Smooth muscle cell (in vitro differentiated cells): ENCODE measurements around the gene CARD16. TPM values are rescaled to one million over a fixed set of nuclear protein-coding genes. Genes with fewer than 3 reads are reported as not detected.

ENCODE experiments used
- DNase-seq: peaks from one replicate; lab custom pipeline; 2025; ENCODE audit not compliant: unreplicated experiment; lab: John Stamatoyannopoulos, UW
- H2AFZ ChIP-seq: fragments of 200-600 bp; sonication (generic); 2 replicates; pipeline ENCODE4 v1.6.0; 2016; ENCODE audit warnings: antibody characterized with exemption, low read depth, mild to moderate bottlenecking
- H3F3A ChIP-seq: fragments of 200-600 bp; sonication (generic); 2 replicates; pipeline ENCODE4 v1.6.0; 2017; ENCODE audit warnings: antibody characterized with exemption, low read depth
- H3K27ac ChIP-seq: fragments of 200-600 bp; sonication (generic); 2 replicates; pipeline ENCODE4 v1.5.1; 2016; ENCODE audit warnings: low read depth, mild to moderate bottlenecking
- H3K27me3 ChIP-seq: fragments of 200-600 bp; sonication (generic); 2 replicates; pipeline ENCODE4 v1.6.1; 2016; ENCODE audit warnings: low read depth, mild to moderate bottlenecking
- H3K36me3 ChIP-seq: fragments of 200-600 bp; sonication (generic); 2 replicates; pipeline ENCODE4 v1.5.1; 2016; ENCODE audit warnings: low read depth
- H3K4me1 ChIP-seq: fragments of 200-600 bp; sonication (generic); 2 replicates; pipeline ENCODE4 v1.5.1; 2016; ENCODE audit warnings: low read depth
- H3K4me2 ChIP-seq: fragments of 200-600 bp; sonication (generic); 2 replicates; pipeline ENCODE4 v1.6.0; 2016; ENCODE audit warnings: mild to moderate bottlenecking
- H3K4me3 ChIP-seq: fragments of 200-600 bp; sonication (generic); 2 replicates; pipeline ENCODE4 v1.5.1; 2016; ENCODE audit warnings: mild to moderate bottlenecking
- H3K79me2 ChIP-seq: fragments of 200-600 bp; sonication (generic); 2 replicates; pipeline ENCODE4 v1.6.0; 2016; ENCODE audit warnings: low read depth, mild to moderate bottlenecking
- H3K9ac ChIP-seq: fragments of 200-600 bp; sonication (generic); 2 replicates; pipeline ENCODE4 v1.6.0; 2016; ENCODE audit warnings: low read depth
- H3K9me3 ChIP-seq: fragments of 200-600 bp; sonication (generic); replicated peaks from 2 replicates; pipeline ENCODE4 v1.5.1; 2016; ENCODE audit warnings: low read depth
- H4K20me1 ChIP-seq: fragments of 200-600 bp; sonication (generic); 2 replicates; pipeline ENCODE4 v1.6.0; 2016; ENCODE audit warnings: low read depth
- CTCF ChIP-seq: fragments of 200-600 bp; sonication (generic); IDR thresholded peaks from 2 replicates; pipeline ENCODE4 v1.5.1; 2017; ENCODE audit warnings: borderline replicate concordance, mild to moderate bottlenecking, antibody characterized with exemption; ENCODE audit not compliant: insufficient read depth, poor library complexity, severe bottlenecking
- WGBS: methylation state at CpG from one replicate; pipeline ENCODE4 v1.1.7; 2016; ENCODE audit warnings: low lambda C conversion rate; 5-methylcytosine and 5-hydroxymethylcytosine counted together
- polyA plus RNA-seq: library from polyadenylated mRNA; unstranded; fragments of >200 nt; fragmentation: Nextera tagmentation; extraction: Ambion mirVana; gene quantifications from 2 replicates; pipeline ENCODE4 v1.2.1, GENCODE V29; 2016
- total RNA-seq: library from RNA; depleted of rRNA; stranded (reverse); fragments of >200 nt; gene quantifications from 2 replicates; pipeline ENCODE4 v1.2.3, GENCODE V29; 2014

Gene CARD16
- total and polyA plus RNA-seq, 2 experiments from 2014 or later = 3.7 to 5.5 TPM

- Histone ChIP-seq H3K9me3 (no peaks in the 10 kb centered on the region), H3K4me2 (no peak overlapping the region), H3F3A (no peaks in the 10 kb centered on the region), H4K20me1 (no peaks in the 10 kb centered on the region), H3K79me2 (no peaks in the 10 kb centered on the region), H3K27me3 (no peaks in the 10 kb centered on the region), H2AFZ (no peak overlapping the region), H3K4me3 (no peak overlapping the region), H3K36me3 (no peaks in the 10 kb centered on the region), H3K27ac (no peak overlapping the region), H3K9ac (no peak overlapping the region), H3K4me1 (no peaks in the 10 kb centered on the region)
- no peak for TF ChIP-seq CTCF
- DNase-seq = no peak
- WGBS = 66% methylated on average over 2 of the region's 2 CpGs
Measured at GRCh38 chr11:105022527-105022926, 22.6 kb downstream of the CARD16 start.

- no peak for DNase-seq
- Histone ChIP-seq H4K20me1 (no peaks in the 10 kb centered on the region), H3F3A (no peaks in the 10 kb centered on the region), H3K9ac (no peak overlapping the region), H3K4me3 (no peak overlapping the region), H3K36me3 (no peaks in the 10 kb centered on the region), H3K27me3 (no peaks in the 10 kb centered on the region), H2AFZ (no peak overlapping the region), H3K79me2 (no peaks in the 10 kb centered on the region), H3K4me1 (peaks cover 9% of the 10 kb centered on the region), H3K9me3 (no peaks in the 10 kb centered on the region), H3K27ac (no peak overlapping the region), H3K4me2 (no peak overlapping the region)
- TF ChIP-seq CTCF = no peak
Measured at GRCh38 chr11:105007463-105007862, 37.7 kb downstream of the CARD16 start.

DNA sequence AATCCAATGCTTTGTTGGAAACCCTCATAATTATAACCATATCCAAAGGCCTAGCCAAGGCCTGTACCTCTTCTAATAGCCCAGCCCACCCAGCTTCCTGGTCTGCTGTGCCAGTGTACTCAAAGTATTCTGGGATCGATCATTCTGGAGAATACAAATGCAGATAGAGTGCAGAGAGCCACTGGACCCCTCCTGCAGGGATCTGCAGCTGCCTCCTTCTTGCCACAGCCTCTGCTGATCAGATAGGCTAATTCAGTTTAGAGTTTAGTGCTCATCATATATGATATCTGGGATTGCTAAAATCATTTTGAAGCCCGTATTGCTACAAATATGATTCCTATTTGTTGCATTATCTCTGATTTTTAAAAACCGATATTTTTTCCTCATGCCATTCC, 39.7 kb downstream of the CARD16 start:
- DNase-seq = no peak
- Histone ChIP-seq H4K20me1 (no peaks in the 10 kb centered on the region), H3K9ac (no peak overlapping the region), H3K27me3 (no peaks in the 10 kb centered on the region), H2AFZ (no peak overlapping the region), H3K27ac (no peak overlapping the region), H3K79me2 (no peaks in the 10 kb centered on the region), H3F3A (no peaks in the 10 kb centered on the region), H3K36me3 (no peaks in the 10 kb centered on the region), H3K9me3 (no peaks in the 10 kb centered on the region), H3K4me2 (no peak overlapping the region), H3K4me1 (no peaks in the 10 kb centered on the region), H3K4me3 (no peak overlapping the region)
- no peak for TF ChIP-seq CTCF
- 88% methylated on average over 3 of the region's 3 CpGs for WGBS

GRCh38 chr11:105004021-105004420, 41.1 kb downstream of the CARD16 start:
- H3K4me1 ChIP-seq = no peaks in the 10 kb centered on the region
- no peaks in the 10 kb centered on the region for H3K79me2 ChIP-seq
- 71% methylated on average over 3 of the region's 3 CpGs for WGBS
- no peak for TF ChIP-seq CTCF
- no peaks in the 10 kb centered on the region for H3F3A ChIP-seq
- H3K9ac ChIP-seq = no peak overlapping the region
- H3K36me3 ChIP-seq = no peaks in the 10 kb centered on the region
- H3K27ac ChIP-seq = no peak overlapping the region
- no peak for DNase-seq
- no peak overlapping the region for H3K4me3 ChIP-seq
- H3K9me3 ChIP-seq = no peaks in the 10 kb centered on the region
- H4K20me1 ChIP-seq = no peaks in the 10 kb centered on the region
- H3K27me3 ChIP-seq = no peaks in the 10 kb centered on the region
- no peak overlapping the region for H2AFZ ChIP-seq
- no peak overlapping the region for H3K4me2 ChIP-seq
